SK-N-SH treated with all-trans-retinoic acid at 6 μM for 48 hours (cell line): ENCODE measurements around the gene WNK2.

Experiments
- ARNTL ChIP-seq: fragments of 450-650 bp; formaldehyde crosslinking; IDR thresholded peaks from 2 replicates; pipeline ENCODE4 v1.5.0; 2020; ENCODE audit warnings: low read depth, mild to moderate bottlenecking, moderate library complexity, borderline replicate concordance
- CSDC2 ChIP-seq: fragments of 250-450 bp; sonication (Bioruptor Pico); IDR thresholded peaks from 2 replicates; pipeline ENCODE4 v1.5.0; 2020; ENCODE audit warnings: mild to moderate bottlenecking, moderate library complexity
- ESRRG ChIP-seq: fragments of 250-450 bp; sonication (Bioruptor Pico); IDR thresholded peaks from 2 replicates; pipeline ENCODE4 v1.6.1; 2021; ENCODE audit warnings: mild to moderate bottlenecking
- ISL1 ChIP-seq: fragments of 250-450 bp; sonication (Bioruptor Pico); IDR thresholded peaks from 2 replicates; pipeline ENCODE4 v2.1.2; 2022; ENCODE audit warnings: mild to moderate bottlenecking, moderate library complexity
- OSR1 ChIP-seq: fragments of 250-450 bp; sonication (Bioruptor Pico); IDR thresholded peaks from 2 replicates; pipeline ENCODE4 v1.8.0; 2022; ENCODE audit warnings: moderate library complexity, mild to moderate bottlenecking, inconsistent platforms
- POU6F1 ChIP-seq: fragments of 250-450 bp; sonication (Bioruptor Pico); IDR thresholded peaks from 2 replicates; pipeline ENCODE4 v1.8.0; 2021; ENCODE audit warnings: low read depth, mild to moderate bottlenecking, moderate library complexity, borderline replicate concordance
- RARB ChIP-seq: fragments of 250-450 bp; sonication (Bioruptor Pico); IDR thresholded peaks from 2 replicates; pipeline ENCODE4 v1.8.0; 2021; ENCODE audit warnings: mild to moderate bottlenecking, moderate library complexity
- TCF4 ChIP-seq: fragments of 250-450 bp; sonication (Bioruptor Pico); IDR thresholded peaks from 2 replicates; pipeline ENCODE4 v1.8.0; 2021; ENCODE audit warnings: mild to moderate bottlenecking, moderate library complexity, borderline replicate concordance
- ZFP3 ChIP-seq: fragments of 250-450 bp; sonication (Bioruptor Pico); IDR thresholded peaks from 2 replicates; pipeline ENCODE4 v1.5.0; 2020; ENCODE audit warnings: mild to moderate bottlenecking, moderate library complexity
- ZFP30 ChIP-seq: fragments of 450-650 bp; formaldehyde crosslinking; IDR thresholded peaks from 2 replicates; pipeline ENCODE4 v1.5.0; 2022; ENCODE audit warnings: mild to moderate bottlenecking, moderate library complexity
- ZNF565 ChIP-seq: fragments of 450-650 bp; formaldehyde crosslinking; conservative IDR thresholded peaks from 2 replicates; pipeline ENCODE4 v1.5.0; 2020; ENCODE audit warnings: low read depth, mild to moderate bottlenecking, moderate library complexity
- TF ChIP-seq, protein P1 (sequence below): fragments of 250-450 bp; sonication (Bioruptor Pico); IDR thresholded peaks from 2 replicates; pipeline ENCODE4 v1.5.0; 2020; ENCODE audit warnings: mild to moderate bottlenecking, moderate library complexity

GRCh38 chr9:93169444-93169843 lies 14.5 kb upstream of the WNK2 start:
- TF ChIP-seq ZFP3 (CRISPR knock-in tag), result no peak
- TF ChIP-seq ZNF565 (CRISPR knock-in tag), result no peak
- no peak for TF ChIP-seq TCF4 (CRISPR knock-in tag)
- TF ChIP-seq ESRRG (CRISPR knock-in tag), result no peak
- no peak for TF ChIP-seq OSR1
- no peak for TF ChIP-seq ISL1 (CRISPR knock-in tag)
- TF ChIP-seq CSDC2, result no peak
- TF ChIP-seq, protein P1, sequence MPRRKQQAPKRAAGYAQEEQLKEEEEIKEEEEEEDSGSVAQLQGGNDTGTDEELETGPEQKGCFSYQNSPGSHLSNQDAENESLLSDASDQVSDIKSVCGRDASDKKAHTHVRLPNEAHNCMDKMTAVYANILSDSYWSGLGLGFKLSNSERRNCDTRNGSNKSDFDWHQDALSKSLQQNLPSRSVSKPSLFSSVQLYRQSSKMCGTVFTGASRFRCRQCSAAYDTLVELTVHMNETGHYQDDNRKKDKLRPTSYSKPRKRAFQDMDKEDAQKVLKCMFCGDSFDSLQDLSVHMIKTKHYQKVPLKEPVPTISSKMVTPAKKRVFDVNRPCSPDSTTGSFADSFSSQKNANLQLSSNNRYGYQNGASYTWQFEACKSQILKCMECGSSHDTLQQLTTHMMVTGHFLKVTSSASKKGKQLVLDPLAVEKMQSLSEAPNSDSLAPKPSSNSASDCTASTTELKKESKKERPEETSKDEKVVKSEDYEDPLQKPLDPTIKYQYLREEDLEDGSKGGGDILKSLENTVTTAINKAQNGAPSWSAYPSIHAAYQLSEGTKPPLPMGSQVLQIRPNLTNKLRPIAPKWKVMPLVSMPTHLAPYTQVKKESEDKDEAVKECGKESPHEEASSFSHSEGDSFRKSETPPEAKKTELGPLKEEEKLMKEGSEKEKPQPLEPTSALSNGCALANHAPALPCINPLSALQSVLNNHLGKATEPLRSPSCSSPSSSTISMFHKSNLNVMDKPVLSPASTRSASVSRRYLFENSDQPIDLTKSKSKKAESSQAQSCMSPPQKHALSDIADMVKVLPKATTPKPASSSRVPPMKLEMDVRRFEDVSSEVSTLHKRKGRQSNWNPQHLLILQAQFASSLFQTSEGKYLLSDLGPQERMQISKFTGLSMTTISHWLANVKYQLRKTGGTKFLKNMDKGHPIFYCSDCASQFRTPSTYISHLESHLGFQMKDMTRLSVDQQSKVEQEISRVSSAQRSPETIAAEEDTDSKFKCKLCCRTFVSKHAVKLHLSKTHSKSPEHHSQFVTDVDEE (CRISPR knock-in tag), result no peak
- TF ChIP-seq ZFP30 (CRISPR knock-in tag), result no peak
- TF ChIP-seq POU6F1, result no peak
- no peak for TF ChIP-seq RARB (CRISPR knock-in tag)
- TF ChIP-seq ARNTL, result no peak
